Mammary epithelial cell (primary cell): ENCODE measurements around the gene ZFP42.

Experiments used
- CTCF ChIP-seq, 2 donors: IDR thresholded peaks in 1 of 2; conservative IDR thresholded peaks in 1 of 2; 2 replicates each; pipeline ENCODE4 v1.5.1; 2011 to 2012; ENCODE audit warnings: inconsistent platforms in 2 of 2, low read length in 2 of 2, mild to moderate bottlenecking in 2 of 2, control low read depth in 1 of 2, low read depth in 1 of 2; ENCODE audit not compliant: insufficient read depth in 1 of 2; ENCODE audit errors: extremely low read depth in 1 of 2
- EZH2 ChIP-seq: IDR thresholded peaks from 2 replicates; pipeline ENCODE4 v1.6.1; 2012; ENCODE audit warnings: low read length, inconsistent platforms, borderline replicate concordance

DNA sequence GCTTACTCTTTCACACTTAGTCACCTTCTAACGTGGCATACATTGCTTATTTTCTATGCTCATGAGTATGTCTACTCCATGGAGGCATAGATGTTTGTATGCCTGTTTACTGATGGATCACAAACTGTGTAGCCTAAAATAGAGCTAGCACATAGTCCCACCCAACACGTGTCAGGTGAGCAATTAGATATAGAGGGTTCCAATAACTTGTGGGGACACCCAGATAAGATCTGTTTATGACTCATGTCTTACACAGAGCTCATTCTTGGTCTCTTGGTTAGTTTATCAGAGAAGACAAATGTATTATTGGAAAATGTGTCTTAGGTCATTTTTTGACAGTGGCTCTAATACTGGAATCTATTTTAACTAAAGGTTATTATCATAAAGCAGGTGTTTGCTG, 6.8 kb downstream of the ZFP42 start:
- TF ChIP-seq CTCF (conservative IDR thresholded peaks at IDR 0.05 in 1 of 2, IDR thresholded peaks at IDR 0.05 in 1 of 2; ENCODE audit: extremely low read depth in 1 of 2, insufficient read depth in 1 of 2, low read depth in 1 of 2, low read length in 2 of 2) (no peak), EZH2 (no peak)
